Measurements from ENCODE around the gene CABP4.

GRCh38 chr11:67482275-67482826 is 27.2 kb downstream of the CABP4 start:
- TF ChIP-seq, protein P1, sequence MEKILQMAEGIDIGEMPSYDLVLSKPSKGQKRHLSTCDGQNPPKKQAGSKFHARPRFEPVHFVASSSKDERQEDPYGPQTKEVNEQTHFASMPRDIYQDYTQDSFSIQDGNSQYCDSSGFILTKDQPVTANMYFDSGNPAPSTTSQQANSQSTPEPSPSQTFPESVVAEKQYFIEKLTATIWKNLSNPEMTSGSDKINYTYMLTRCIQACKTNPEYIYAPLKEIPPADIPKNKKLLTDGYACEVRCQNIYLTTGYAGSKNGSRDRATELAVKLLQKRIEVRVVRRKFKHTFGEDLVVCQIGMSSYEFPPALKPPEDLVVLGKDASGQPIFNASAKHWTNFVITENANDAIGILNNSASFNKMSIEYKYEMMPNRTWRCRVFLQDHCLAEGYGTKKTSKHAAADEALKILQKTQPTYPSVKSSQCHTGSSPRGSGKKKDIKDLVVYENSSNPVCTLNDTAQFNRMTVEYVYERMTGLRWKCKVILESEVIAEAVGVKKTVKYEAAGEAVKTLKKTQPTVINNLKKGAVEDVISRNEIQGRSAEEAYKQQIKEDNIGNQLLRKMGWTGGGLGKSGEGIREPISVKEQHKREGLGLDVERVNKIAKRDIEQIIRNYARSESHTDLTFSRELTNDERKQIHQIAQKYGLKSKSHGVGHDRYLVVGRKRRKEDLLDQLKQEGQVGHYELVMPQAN (conservative IDR thresholded peaks at IDR 0.05), result no peak
- TF ChIP-seq TCF12 (IDR thresholded peaks at IDR 0.05; ENCODE audit: low read depth, low read length) (no peak), SMAD1 (IDR thresholded peaks at IDR 0.05; ENCODE audit: low read depth, partially characterized antibody) (no peak), MYC (IDR thresholded peaks at IDR 0.05; ENCODE audit: insufficient read depth, insufficient read length, insufficient replicate concordance, low read length, severe bottlenecking) (no peak), ZBTB11 (CRISPR knock-in tag; IDR thresholded peaks at IDR 0.05) (no peak), NFIC (IDR thresholded peaks at IDR 0.05; ENCODE audit: low read depth, low read length) (no peak), TBL1XR1 (IDR thresholded peaks at IDR 0.05; ENCODE audit: low read depth, low read length) (no peak), POLR2A (IDR thresholded peaks at IDR 0.05; ENCODE audit: low read depth, low read length) (no peak), NRF1 (conservative IDR thresholded peaks at IDR 0.05; ENCODE audit: low read depth, low read length) (no peak), CHD1 (IDR thresholded peaks at IDR 0.05; ENCODE audit: low read depth, low read length) (no peak)
- TF ChIP-seq, protein P2, sequence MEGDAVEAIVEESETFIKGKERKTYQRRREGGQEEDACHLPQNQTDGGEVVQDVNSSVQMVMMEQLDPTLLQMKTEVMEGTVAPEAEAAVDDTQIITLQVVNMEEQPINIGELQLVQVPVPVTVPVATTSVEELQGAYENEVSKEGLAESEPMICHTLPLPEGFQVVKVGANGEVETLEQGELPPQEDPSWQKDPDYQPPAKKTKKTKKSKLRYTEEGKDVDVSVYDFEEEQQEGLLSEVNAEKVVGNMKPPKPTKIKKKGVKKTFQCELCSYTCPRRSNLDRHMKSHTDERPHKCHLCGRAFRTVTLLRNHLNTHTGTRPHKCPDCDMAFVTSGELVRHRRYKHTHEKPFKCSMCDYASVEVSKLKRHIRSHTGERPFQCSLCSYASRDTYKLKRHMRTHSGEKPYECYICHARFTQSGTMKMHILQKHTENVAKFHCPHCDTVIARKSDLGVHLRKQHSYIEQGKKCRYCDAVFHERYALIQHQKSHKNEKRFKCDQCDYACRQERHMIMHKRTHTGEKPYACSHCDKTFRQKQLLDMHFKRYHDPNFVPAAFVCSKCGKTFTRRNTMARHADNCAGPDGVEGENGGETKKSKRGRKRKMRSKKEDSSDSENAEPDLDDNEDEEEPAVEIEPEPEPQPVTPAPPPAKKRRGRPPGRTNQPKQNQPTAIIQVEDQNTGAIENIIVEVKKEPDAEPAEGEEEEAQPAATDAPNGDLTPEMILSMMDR (IDR thresholded peaks at IDR 0.05 in 2 of 3, conservative IDR thresholded peaks at IDR 0.05 in 1 of 3; ENCODE audit: control insufficient read depth in 2 of 3, extremely low read depth in 1 of 3, insufficient read depth in 1 of 3, low read depth in 3 of 3, low read length in 3 of 3), result no peak
- TF ChIP-seq, protein P3, sequence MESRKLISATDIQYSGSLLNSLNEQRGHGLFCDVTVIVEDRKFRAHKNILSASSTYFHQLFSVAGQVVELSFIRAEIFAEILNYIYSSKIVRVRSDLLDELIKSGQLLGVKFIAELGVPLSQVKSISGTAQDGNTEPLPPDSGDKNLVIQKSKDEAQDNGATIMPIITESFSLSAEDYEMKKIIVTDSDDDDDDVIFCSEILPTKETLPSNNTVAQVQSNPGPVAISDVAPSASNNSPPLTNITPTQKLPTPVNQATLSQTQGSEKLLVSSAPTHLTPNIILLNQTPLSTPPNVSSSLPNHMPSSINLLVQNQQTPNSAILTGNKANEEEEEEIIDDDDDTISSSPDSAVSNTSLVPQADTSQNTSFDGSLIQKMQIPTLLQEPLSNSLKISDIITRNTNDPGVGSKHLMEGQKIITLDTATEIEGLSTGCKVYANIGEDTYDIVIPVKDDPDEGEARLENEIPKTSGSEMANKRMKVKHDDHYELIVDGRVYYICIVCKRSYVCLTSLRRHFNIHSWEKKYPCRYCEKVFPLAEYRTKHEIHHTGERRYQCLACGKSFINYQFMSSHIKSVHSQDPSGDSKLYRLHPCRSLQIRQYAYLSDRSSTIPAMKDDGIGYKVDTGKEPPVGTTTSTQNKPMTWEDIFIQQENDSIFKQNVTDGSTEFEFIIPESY (IDR thresholded peaks at IDR 0.05), result no peak
- TF ChIP-seq, protein P4, sequence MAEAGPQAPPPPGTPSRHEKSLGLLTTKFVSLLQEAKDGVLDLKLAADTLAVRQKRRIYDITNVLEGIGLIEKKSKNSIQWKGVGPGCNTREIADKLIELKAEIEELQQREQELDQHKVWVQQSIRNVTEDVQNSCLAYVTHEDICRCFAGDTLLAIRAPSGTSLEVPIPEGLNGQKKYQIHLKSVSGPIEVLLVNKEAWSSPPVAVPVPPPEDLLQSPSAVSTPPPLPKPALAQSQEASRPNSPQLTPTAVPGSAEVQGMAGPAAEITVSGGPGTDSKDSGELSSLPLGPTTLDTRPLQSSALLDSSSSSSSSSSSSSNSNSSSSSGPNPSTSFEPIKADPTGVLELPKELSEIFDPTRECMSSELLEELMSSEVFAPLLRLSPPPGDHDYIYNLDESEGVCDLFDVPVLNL (IDR thresholded peaks at IDR 0.05; ENCODE audit: low read depth, low read length), result no peak

Measured in GM12878 (cell line).